ENCODE data around the gene ZNF687. TPM values are rescaled to one million over a fixed set of nuclear protein-coding genes. Genes with fewer than 3 reads are reported as not detected.

Gene ZNF687
- polyA plus RNA-seq, 2 of the 4 experiments (the other 2 are of a cell fraction) = 14.0 to 17.5 TPM

DNA sequence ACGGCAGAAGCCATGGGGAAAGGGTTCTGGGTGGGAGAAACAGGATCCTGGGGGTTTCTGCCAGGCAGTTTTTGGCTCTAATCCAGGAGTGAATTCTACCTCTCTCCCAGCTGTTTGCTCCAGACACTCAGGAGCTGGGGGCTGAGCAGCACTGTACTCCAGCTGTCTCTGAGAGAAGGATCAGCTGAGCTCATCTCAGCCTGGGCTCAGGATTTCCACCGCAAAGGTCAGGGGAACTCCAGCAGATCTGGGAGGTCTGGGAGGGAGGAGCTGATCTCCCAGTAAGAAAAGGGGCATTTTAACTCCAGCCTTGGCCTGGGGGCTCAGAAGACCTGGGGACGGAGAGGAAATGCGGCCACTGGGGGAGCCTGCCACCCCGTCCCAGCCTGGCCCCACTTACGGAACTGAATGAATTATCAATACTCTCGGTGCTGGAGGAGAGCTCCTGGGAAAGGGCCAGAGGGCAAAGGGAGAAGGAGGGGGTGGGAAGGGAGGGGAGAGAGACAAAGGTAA, 27.8 kb downstream of the ZNF687 start:
- FAIRE-seq (no peak), DNase-seq (ENCODE audit: low read depth in 1 of 2, low spot score in 1 of 2) (no peak), ATAC-seq (no peak)
- ChIA-PET POLR2A (interaction anchor here (0.6 to 2.7 kb wide), 2 partner anchors 31 to 93 kb away, joined by 5 to 7 read pairs; no protein-coding TSS in a partner anchor), CTCF (interaction anchor here (0.6 to 42.1 kb wide), 8 partner anchors 9 to 148 kb away, joined by 3 to 831 read pairs (median 7); no protein-coding TSS in a partner anchor)
- TF ChIP-seq POLR2AphosphoS2 (conservative IDR thresholded peaks at IDR 0.05; ENCODE audit: low read length) (no peak), ZC3H11A (IDR thresholded peaks at IDR 0.05) (no peak)
- H3K4me2 ChIP-seq = no peak overlapping the region
- H3K4me1 ChIP-seq = peaks cover 43% of the 10 kb centered on the region
- no peaks in the 10 kb centered on the region for H3K9me3 ChIP-seq
- no peak overlapping the region for H3K4me3 ChIP-seq
- WGBS (ENCODE audit: missing lambda C conversion rate) = 88% methylated on average over 6 of the region's 7 CpGs
- no peak overlapping the region for H3K27ac ChIP-seq

DNA sequence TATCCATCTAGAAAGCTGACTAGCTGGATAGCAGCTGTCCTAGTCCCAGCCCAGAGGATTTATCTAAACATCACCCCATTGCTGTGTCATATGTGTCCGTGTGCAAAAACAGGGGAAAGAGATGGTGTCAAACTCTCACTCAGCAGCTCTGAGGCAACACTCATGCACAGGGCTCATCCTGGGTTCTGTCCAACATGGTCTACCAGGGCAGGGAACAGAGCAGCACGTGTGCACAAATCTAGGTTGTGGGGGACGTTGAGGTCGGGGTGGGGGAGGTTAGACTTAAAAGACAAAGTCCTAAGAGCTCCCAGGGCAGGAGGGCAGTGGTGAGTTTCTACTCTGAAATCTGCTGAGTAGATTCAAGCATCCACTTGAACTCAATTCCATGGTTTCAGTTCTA, 28.9 kb downstream of the ZNF687 start:
- peak in 1 of 2 experiments; percentile 15; a peak in 1 of 6 replicates for ATAC-seq
- DNase-seq (ENCODE audit: low read depth in 1 of 2, low spot score in 1 of 2) = no peak
- TF ChIP-seq, protein P1, sequence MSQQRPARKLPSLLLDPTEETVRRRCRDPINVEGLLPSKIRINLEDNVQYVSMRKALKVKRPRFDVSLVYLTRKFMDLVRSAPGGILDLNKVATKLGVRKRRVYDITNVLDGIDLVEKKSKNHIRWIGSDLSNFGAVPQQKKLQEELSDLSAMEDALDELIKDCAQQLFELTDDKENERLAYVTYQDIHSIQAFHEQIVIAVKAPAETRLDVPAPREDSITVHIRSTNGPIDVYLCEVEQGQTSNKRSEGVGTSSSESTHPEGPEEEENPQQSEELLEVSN (IDR thresholded peaks at IDR 0.05; ENCODE audit: borderline replicate concordance, low read depth) = no peak
- no peak for TF ChIP-seq ZSCAN20 (CRISPR knock-in tag; IDR thresholded peaks at IDR 0.05)
- Histone ChIP-seq H3K9me3 (no peaks in the 10 kb centered on the region), H3K4me3 (no peak overlapping the region), H3K27ac (no peak overlapping the region), H3K4me1 (peaks cover 44% of the 10 kb centered on the region), H3K4me2 (peak overlapping the region; percentile 34; the same call in 2 of the 3 replicates)
- ChIA-PET POLR2A (interaction anchor here (0.6 to 2.7 kb wide), 8 partner anchors 10 to 146 kb away, joined by 3 to 13 read pairs (median 6); partner anchors contain the start of genes PI4KB, PSMB4 and ZNF687), CTCF (interaction anchor here (0.9 to 42.1 kb wide), 14 partner anchors 10 to 95 kb away, joined by 3 to 831 read pairs (median 4); no protein-coding TSS in a partner anchor)
- no peak for FAIRE-seq
- WGBS (ENCODE audit: missing lambda C conversion rate) = 36% methylated on average over 3 of the region's 4 CpGs

DNA sequence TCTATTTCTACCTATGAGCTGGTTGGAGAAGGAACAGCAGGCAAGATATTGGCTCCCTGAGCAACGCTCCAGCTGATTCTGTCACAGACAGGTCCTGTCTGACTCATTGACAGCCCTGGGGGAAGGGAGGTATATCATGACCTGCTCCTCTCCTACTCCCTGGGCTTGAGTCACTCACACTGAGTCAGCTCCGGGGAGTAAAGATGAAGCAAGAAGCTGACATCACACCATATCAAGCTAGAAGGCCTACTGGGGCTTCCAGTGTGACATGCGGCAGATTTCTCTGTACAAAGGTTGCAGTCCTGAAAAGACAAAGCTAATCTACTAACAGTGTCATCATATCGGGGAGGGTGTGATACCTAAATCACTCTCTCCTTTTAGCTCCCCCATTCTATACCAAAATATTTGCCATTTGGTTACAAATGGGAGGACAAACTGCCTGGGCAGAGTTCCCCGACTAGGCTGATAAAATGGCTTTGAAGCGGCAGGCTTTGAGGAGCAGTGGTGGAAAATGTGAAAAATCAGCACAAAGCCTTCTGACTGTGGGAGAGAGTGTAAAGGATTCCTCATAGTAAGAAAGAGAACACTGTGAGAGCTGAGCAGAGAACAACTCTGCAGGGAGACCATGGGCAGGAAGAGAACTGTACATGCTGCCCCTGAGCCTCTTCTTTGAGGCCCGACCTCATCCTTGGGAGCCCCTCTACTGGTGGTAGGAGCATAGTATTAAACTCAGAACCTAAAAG, 29.7 kb downstream of the ZNF687 start:
- H3K4me3 ChIP-seq = no peak overlapping the region
- ATAC-seq (peak; percentile 99 to 100), DNase-seq (ENCODE audit: low read depth in 1 of 2, low spot score in 1 of 2) (peak; percentile 93 to 99), FAIRE-seq (peak; percentile 7)
- peak overlapping the region; percentile 69 for H3K4me2 ChIP-seq
- ChIA-PET CTCF (interaction anchor here (0.9 to 42.1 kb wide), 12 partner anchors 10 to 62 kb away, joined by 3 to 831 read pairs (median 4); no protein-coding TSS in a partner anchor), POLR2A (interaction anchor here (0.6 to 2.7 kb wide), 7 partner anchors 10 to 89 kb away, joined by 3 to 13 read pairs (median 4); partner anchors contain the start of genes PI4KB, PSMB4 and ZNF687)
- H3K27ac ChIP-seq = peak overlapping the region; percentile 64 to 81
- peaks cover 44% of the 10 kb centered on the region for H3K4me1 ChIP-seq
- TF ChIP-seq RFX5 (IDR thresholded peaks at IDR 0.05) (no peak), JUNB (IDR thresholded peaks at IDR 0.05) (peak; percentile 97), GATA3 (IDR thresholded peaks at IDR 0.05; ENCODE audit: borderline replicate concordance) (peak; percentile 81; the same call in 1 of the 2 replicates), TP53 (CRISPR knock-in tag; IDR thresholded peaks at IDR 0.05) (no peak), CEBPB (IDR thresholded peaks at IDR 0.05) (peak; percentile 91 to 97), FOSL2 (IDR thresholded peaks at IDR 0.05) (peak; percentile 98), FOSL2 (CRISPR knock-in tag; IDR thresholded peaks at IDR 0.05) (peak; percentile 99), MAX (IDR thresholded peaks at IDR 0.05) (peak; percentile 83), PHF8 (IDR thresholded peaks at IDR 0.05; ENCODE audit: borderline replicate concordance, low read depth) (no peak), JUN (IDR thresholded peaks at IDR 0.05) (peak; percentile 71 to 75; a peak in 3 of 5 replicates), NR3C1 (IDR thresholded peaks at IDR 0.05) (no peak)
- TF ChIP-seq, protein P2, sequence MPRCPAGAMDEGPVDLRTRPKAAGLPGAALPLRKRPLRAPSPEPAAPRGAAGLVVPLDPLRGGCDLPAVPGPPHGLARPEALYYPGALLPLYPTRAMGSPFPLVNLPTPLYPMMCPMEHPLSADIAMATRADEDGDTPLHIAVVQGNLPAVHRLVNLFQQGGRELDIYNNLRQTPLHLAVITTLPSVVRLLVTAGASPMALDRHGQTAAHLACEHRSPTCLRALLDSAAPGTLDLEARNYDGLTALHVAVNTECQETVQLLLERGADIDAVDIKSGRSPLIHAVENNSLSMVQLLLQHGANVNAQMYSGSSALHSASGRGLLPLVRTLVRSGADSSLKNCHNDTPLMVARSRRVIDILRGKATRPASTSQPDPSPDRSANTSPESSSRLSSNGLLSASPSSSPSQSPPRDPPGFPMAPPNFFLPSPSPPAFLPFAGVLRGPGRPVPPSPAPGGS (IDR thresholded peaks at IDR 0.05) = 0 out of 3 replicates have a peak, but pooled peaks have one; percentile 47
- TF ChIP-seq, protein P3, sequence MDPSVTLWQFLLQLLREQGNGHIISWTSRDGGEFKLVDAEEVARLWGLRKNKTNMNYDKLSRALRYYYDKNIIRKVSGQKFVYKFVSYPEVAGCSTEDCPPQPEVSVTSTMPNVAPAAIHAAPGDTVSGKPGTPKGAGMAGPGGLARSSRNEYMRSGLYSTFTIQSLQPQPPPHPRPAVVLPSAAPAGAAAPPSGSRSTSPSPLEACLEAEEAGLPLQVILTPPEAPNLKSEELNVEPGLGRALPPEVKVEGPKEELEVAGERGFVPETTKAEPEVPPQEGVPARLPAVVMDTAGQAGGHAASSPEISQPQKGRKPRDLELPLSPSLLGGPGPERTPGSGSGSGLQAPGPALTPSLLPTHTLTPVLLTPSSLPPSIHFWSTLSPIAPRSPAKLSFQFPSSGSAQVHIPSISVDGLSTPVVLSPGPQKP (IDR thresholded peaks at IDR 0.05; ENCODE audit: low read depth, low read length) = no peak
- TF ChIP-seq, protein P4, sequence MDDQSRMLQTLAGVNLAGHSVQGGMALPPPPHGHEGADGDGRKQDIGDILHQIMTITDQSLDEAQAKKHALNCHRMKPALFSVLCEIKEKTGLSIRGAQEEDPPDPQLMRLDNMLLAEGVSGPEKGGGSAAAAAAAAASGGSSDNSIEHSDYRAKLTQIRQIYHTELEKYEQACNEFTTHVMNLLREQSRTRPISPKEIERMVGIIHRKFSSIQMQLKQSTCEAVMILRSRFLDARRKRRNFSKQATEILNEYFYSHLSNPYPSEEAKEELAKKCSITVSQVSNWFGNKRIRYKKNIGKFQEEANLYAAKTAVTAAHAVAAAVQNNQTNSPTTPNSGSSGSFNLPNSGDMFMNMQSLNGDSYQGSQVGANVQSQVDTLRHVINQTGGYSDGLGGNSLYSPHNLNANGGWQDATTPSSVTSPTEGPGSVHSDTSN (IDR thresholded peaks at IDR 0.05) = peak; percentile 90
- 31% methylated on average over 7 of the region's 7 CpGs for WGBS (ENCODE audit: missing lambda C conversion rate)
- no peaks in the 10 kb centered on the region for H3K9me3 ChIP-seq
